ENCODE results near the gene PPM1F. TPM values are rescaled to one million over a fixed set of nuclear protein-coding genes. Genes with fewer than 3 reads are reported as not detected.

The PPM1F gene
- total RNA-seq, 1 donor from 2014 or later = 76.0 TPM

DNA sequence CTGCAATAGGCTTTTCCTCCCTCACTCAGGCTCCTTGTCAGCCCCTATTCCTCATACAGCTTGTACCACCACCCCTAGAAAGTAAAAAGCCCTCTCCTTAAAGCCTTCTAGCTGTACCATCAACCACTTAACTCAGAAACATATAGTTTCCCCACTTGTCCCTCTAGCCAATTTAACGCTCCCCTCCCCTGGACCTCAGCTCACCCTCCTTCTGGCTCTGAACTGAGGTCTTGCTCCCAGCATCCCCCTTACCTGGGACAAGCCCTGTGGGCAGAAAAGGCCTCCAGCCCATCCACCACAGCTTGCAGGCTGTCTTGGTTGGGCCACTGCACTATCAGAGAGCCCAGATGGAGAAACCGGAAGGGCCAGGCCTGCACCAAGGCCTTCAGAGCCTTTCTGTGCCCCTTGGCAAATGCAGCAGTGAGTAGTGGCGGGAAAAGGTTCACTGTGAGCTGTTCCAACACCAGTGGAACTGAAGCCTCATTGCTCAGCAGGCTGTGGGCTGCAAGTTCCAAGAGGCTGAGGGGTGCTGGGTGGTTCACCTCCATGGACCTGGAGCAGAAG is 42.3 kb upstream of the PPM1F start:
- H3K4me3 ChIP-seq = no peak overlapping the region
- no peaks in the 10 kb centered on the region for H3K9me3 ChIP-seq
- H3K4me1 ChIP-seq = no peaks in the 10 kb centered on the region
- TF ChIP-seq, protein P1, sequence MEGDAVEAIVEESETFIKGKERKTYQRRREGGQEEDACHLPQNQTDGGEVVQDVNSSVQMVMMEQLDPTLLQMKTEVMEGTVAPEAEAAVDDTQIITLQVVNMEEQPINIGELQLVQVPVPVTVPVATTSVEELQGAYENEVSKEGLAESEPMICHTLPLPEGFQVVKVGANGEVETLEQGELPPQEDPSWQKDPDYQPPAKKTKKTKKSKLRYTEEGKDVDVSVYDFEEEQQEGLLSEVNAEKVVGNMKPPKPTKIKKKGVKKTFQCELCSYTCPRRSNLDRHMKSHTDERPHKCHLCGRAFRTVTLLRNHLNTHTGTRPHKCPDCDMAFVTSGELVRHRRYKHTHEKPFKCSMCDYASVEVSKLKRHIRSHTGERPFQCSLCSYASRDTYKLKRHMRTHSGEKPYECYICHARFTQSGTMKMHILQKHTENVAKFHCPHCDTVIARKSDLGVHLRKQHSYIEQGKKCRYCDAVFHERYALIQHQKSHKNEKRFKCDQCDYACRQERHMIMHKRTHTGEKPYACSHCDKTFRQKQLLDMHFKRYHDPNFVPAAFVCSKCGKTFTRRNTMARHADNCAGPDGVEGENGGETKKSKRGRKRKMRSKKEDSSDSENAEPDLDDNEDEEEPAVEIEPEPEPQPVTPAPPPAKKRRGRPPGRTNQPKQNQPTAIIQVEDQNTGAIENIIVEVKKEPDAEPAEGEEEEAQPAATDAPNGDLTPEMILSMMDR (IDR thresholded peaks at IDR 0.05) = no peak
- no peaks in the 10 kb centered on the region for H3K36me3 ChIP-seq
- intact Hi-C loops (cut with DNase I) = no loop called here
- no peaks in the 10 kb centered on the region for H3K27me3 ChIP-seq
- H3K27ac ChIP-seq = no peak overlapping the region
- no peak for DNase-seq (ENCODE audit: low spot score in 2 of 2)

DNA sequence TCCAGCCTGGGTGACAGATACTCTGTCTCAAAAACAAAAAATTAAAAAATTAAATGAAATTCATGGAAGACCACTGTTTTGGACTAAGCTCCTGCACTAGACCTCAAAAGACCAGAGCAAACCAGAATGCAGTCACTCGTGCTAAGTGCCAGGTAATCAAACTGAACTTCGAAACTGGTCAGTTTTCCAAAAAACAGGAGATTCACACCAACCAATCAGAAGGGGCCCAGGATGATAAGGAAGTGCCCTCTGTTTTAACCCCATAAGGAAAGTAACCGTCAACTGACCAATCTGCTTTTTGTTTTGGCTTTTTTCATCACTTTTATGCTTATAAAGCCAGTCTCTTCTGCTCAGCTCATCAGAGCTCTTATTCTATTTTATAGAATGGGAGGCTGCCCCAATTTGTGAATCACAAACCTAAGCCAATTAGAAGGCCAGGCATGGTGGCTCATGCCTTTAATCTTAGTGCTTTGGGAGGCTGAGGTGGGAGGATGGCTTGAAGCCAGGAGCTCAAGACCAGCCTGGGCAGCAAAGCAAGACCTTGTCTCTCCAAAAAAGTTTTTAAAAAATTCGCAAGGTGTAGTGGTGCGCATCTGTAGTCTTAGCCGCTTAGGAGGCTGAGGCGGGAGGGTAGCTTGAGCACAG is 40.1 kb upstream of the PPM1F start:
- no peaks in the 10 kb centered on the region for H3K27me3 ChIP-seq
- H3K4me3 ChIP-seq = no peak overlapping the region
- H3K9me3 ChIP-seq = no peaks in the 10 kb centered on the region
- H3K36me3 ChIP-seq = no peaks in the 10 kb centered on the region
- intact Hi-C loops (cut with DNase I) = no loop called here
- H3K27ac ChIP-seq = no peak overlapping the region
- no peaks in the 10 kb centered on the region for H3K4me1 ChIP-seq
- no peak for DNase-seq (ENCODE audit: low spot score in 2 of 2)
- TF ChIP-seq, protein P1 (IDR thresholded peaks at IDR 0.05) = no peak

DNA sequence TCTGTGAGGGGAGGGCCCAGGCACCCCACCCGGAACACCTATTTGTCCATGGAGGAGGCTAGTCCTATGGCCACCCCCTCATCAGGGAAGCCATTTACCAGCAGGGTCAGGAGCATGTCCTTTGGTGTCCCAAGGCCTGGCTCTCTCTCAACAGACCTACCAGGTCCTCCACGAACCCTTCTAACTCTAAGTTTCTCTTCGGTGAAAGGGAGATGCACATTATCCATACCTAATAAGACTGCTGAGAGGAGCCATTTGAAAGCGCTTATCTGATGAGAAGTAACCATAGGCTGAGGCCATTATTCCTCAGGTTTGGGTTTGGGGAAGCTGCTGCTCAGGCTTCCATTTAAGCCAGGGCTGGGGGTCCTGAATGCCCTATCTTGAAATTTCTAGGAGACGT is 39.1 kb upstream of the PPM1F start:
- Histone ChIP-seq H3K4me3 (no peak overlapping the region), H3K27ac (no peak overlapping the region), H3K36me3 (no peaks in the 10 kb centered on the region), H3K4me1 (no peaks in the 10 kb centered on the region), H3K9me3 (no peaks in the 10 kb centered on the region), H3K27me3 (no peaks in the 10 kb centered on the region)
- TF ChIP-seq, protein P1 (IDR thresholded peaks at IDR 0.05) = no peak
- DNase-seq (ENCODE audit: low spot score in 2 of 2) = no peak
- intact Hi-C loops (cut with DNase I) = no loop called here

DNA sequence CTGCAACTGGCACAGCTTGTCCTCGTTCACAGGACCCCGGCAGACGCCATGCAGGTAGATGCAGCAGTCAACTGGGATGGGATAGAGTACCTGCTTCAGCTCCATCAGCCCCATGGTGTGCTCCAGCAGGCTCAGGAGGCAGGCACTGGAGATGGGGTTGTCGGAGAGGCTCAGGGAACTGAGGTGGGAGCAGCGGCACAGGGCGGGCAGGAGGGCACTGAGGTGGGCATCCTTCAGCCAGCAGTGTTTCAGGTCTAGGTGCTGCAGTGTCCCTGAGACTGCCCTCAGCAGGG is 38.6 kb upstream of the PPM1F start:
- no peaks in the 10 kb centered on the region for H3K27me3 ChIP-seq
- H3K4me3 ChIP-seq = no peak overlapping the region
- H3K4me1 ChIP-seq = no peaks in the 10 kb centered on the region
- H3K36me3 ChIP-seq = no peaks in the 10 kb centered on the region
- no peak overlapping the region for H3K27ac ChIP-seq
- DNase-seq (ENCODE audit: low spot score in 2 of 2) = no peak
- TF ChIP-seq, protein P1 (IDR thresholded peaks at IDR 0.05) = no peak
- no peaks in the 10 kb centered on the region for H3K9me3 ChIP-seq
- intact Hi-C loops (cut with DNase I) = no loop called here

DNA sequence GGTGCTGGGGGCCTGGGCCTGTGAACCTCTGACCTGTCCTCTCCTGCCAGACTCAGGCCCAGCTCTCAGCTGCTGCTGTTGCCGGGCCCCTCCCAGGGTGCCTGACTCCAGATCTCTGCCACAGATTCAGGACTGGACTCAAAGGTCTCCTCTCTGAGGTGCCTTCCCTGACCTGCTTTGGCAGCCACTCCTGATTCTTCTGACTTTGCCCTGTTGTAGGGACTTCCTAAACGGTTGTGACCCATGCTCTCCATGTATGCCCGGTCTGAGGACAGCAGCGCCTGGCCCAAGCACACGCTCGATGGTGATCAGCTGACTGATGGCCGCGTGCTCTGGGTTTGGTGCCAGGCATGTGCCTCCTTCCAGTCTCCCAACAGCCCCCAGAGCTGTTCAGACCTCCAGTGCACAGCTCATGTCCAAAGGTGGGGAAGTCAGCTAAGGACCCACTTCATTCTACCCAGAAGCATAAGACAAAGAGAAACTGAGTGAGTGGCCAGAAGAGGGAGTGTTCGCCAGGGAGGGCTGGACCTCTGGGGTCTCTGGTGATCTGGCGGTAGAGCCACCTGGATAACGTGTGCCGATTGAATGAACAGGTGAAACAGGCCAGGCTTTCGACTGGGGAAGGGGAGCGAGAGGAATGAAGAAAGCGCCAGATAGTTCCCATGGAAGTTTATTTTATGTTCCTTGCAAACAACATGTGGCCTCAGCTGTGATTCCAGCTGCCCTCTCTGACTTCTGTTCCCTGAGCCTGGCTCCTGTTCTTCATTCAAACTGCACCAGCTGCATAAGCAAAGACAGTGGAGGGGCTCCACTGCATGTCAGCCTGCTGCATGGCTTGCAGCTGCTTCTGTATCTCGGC is 38.0 kb upstream of the PPM1F start:
- no peak overlapping the region for H3K27ac ChIP-seq
- H3K4me1 ChIP-seq = no peaks in the 10 kb centered on the region
- H3K36me3 ChIP-seq = no peaks in the 10 kb centered on the region
- no peaks in the 10 kb centered on the region for H3K27me3 ChIP-seq
- TF ChIP-seq, protein P1 (IDR thresholded peaks at IDR 0.05) = no peak
- H3K4me3 ChIP-seq = no peak overlapping the region
- no peaks in the 10 kb centered on the region for H3K9me3 ChIP-seq
- no peak for DNase-seq (ENCODE audit: low spot score in 2 of 2)
- intact Hi-C loops (cut with DNase I) = no loop called here

All from ascending aorta (tissue), 2 donors.